Panc1 (cell line): ENCODE data around the gene NATD1. TPM values are rescaled to one million over a fixed set of nuclear protein-coding genes. Genes with fewer than 3 reads are reported as not detected.

Experiments
- ATAC-seq: fragments of 200-7000 bp; cut with Tn5 transposase; 2 replicates; pipeline ENCODE4 v1.9.1; 2020; ENCODE audit warnings: mild to moderate bottlenecking, moderate library complexity
- BruUV-seq: library from RNA; stranded (reverse); fragments of 400-500 nt; replicated peaks from 2 replicates; lab custom pipeline; 2021; lab: Mats Ljungman, UMichigan
- CTCF ChIA-PET: fragments of 300-600 bp; sonication (Branson Sonifier 250); formaldehyde crosslinking; loops from one replicate; lab custom pipeline; 2022; ENCODE audit warnings: antibody characterized with exemption; lab: Charles Lee
- POLR2A ChIA-PET: fragments of 300-600 bp; sonication (Branson Sonifier 250); formaldehyde crosslinking; loops from one replicate; lab custom pipeline; 2022; ENCODE audit warnings: antibody characterized with exemption; lab: Charles Lee
- DNase-seq: peaks from one replicate; pipeline ENCODE4 v3.0.0-alpha.2; 2010; ENCODE audit warnings: low read depth, low spot score
- H3K27ac ChIP-seq: 2 replicates; pipeline ENCODE4 v1.5.1; 2011; ENCODE audit warnings: mild to moderate bottlenecking, low read length, inconsistent platforms
- H3K27me3 ChIP-seq: fragments of 200-500 bp; sonication (Bioruptor generic); 2 replicates; pipeline ENCODE4 v1.6.0; 2014; ENCODE audit warnings: low read length, inconsistent platforms; ENCODE audit not compliant: control insufficient read depth, insufficient read depth
- H3K36me3 ChIP-seq: fragments of 200-500 bp; sonication (Bioruptor generic); 2 replicates; pipeline ENCODE4 v1.5.1; 2014; ENCODE audit warnings: inconsistent platforms, mild to moderate bottlenecking, low read length, moderate library complexity; ENCODE audit not compliant: control insufficient read depth, insufficient read depth
- H3K4me1 ChIP-seq: 2 replicates; pipeline ENCODE4 v1.5.1; 2011; ENCODE audit warnings: inconsistent platforms, mild to moderate bottlenecking, low read length, moderate library complexity; ENCODE audit not compliant: control insufficient read depth, insufficient read depth
- H3K4me3 ChIP-seq, 2 experiments: 2 replicates each; pipeline ENCODE4 v1.5.1; 2011 to 2012; ENCODE audit warnings: low read depth in 2 of 2, low read length in 2 of 2, mild to moderate bottlenecking in 2 of 2, inconsistent platforms in 1 of 2, moderate library complexity in 1 of 2
- H3K9me3 ChIP-seq: fragments of 200-500 bp; sonication (Bioruptor generic); 2 replicates; pipeline ENCODE4 v1.5.1; 2014; ENCODE audit warnings: low read depth, mild to moderate bottlenecking, inconsistent platforms, low read length, moderate library complexity; ENCODE audit not compliant: control insufficient read depth, insufficient read depth
- POLR2AphosphoS5 ChIP-seq: IDR thresholded peaks from 2 replicates; pipeline ENCODE4 v1.6.1; 2012; ENCODE audit warnings: mild to moderate bottlenecking, low read depth, low read length, moderate library complexity
- SIN3A ChIP-seq: IDR thresholded peaks from 2 replicates; pipeline ENCODE4 v1.6.1; 2012; ENCODE audit warnings: low read depth, mild to moderate bottlenecking, low read length, moderate library complexity, borderline replicate concordance; ENCODE audit not compliant: insufficient read depth
- TCF7L2 ChIP-seq: IDR thresholded peaks from 2 replicates; pipeline ENCODE4 v1.6.1; 2011; ENCODE audit warnings: mild to moderate bottlenecking, low read depth, low read length, inconsistent platforms
- in situ Hi-C: cut with HindIII; loops from 2 replicates; pipeline ENCODE4 v1.10.0; 2016; ENCODE audit warnings: low sequenced_read_pairs, low pct_unique_long_range_greater_than_20kb
- intact Hi-C: fragments of 100-400 bp; cut with micrococcal nuclease; formaldehyde crosslinking; loops from one replicate; pipeline ENCODE4 v1.10.0; 2022; ENCODE audit not compliant: unreplicated experiment
- total RNA-seq: library from RNA; stranded (reverse); gene quantifications from one replicate; pipeline ENCODE4 v1.2.1, GENCODE V29; 2021; ENCODE audit not compliant: unreplicated experiment
- TF ChIP-seq, protein P1 (sequence below): fragments of 450-650 bp; IDR thresholded peaks from 2 replicates; pipeline ENCODE4 v1.5.1; 2017; ENCODE audit warnings: mild to moderate bottlenecking
- TF ChIP-seq, protein P2 (sequence below), 2 experiments: IDR thresholded peaks; 2 replicates each; pipeline ENCODE4 v1.6.1; 2011 to 2012; ENCODE audit warnings: low read depth in 2 of 2, control low read depth in 1 of 2, low read length in 1 of 2, mild to moderate bottlenecking in 1 of 2, moderate library complexity in 1 of 2; ENCODE audit not compliant: insufficient read depth in 1 of 2

NATD1 gene
- total RNA-seq, 1 experiment from 2014 or later = 2.8 TPM

DNA sequence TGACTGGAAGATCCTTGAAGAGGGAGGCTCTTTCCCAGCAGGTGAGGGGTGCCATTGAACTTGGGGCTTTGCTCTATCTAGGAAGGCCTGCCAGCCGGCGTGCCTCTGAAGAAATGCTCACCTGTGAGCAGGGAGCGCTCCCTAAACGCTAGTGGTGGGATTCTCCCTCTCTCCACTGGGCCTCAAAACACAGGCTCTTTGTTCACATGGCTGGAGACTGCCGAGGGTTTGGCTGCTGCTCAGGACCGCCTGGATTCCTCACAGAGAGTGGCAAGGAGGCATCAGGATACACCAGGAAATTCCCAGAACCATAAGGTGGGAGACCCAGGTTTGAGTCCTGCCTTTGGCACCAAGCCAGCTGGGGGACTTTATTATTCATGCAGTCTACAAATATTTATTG is 21.7 kb downstream of the NATD1 start:
- ChIA-PET CTCF (interaction anchor here (0.5 kb wide), 1 partner anchor 208 kb away, joined by 12 read pairs; no protein-coding TSS in a partner anchor), POLR2A (no interaction called here)
- no peaks in the 10 kb centered on the region for H3K4me1 ChIP-seq
- no peak overlapping the region for H3K4me3 ChIP-seq
- H3K9me3 ChIP-seq = no peaks in the 10 kb centered on the region
- no peaks in the 10 kb centered on the region for H3K27me3 ChIP-seq
- intact Hi-C loops = no loop called here
- BruUV-seq = no TSS peak
- DNase-seq (no peak), ATAC-seq (no peak)
- no peaks in the 10 kb centered on the region for H3K36me3 ChIP-seq
- in situ Hi-C loops = no loop called here
- H3K27ac ChIP-seq = no peak overlapping the region
- TF ChIP-seq, protein P1, sequence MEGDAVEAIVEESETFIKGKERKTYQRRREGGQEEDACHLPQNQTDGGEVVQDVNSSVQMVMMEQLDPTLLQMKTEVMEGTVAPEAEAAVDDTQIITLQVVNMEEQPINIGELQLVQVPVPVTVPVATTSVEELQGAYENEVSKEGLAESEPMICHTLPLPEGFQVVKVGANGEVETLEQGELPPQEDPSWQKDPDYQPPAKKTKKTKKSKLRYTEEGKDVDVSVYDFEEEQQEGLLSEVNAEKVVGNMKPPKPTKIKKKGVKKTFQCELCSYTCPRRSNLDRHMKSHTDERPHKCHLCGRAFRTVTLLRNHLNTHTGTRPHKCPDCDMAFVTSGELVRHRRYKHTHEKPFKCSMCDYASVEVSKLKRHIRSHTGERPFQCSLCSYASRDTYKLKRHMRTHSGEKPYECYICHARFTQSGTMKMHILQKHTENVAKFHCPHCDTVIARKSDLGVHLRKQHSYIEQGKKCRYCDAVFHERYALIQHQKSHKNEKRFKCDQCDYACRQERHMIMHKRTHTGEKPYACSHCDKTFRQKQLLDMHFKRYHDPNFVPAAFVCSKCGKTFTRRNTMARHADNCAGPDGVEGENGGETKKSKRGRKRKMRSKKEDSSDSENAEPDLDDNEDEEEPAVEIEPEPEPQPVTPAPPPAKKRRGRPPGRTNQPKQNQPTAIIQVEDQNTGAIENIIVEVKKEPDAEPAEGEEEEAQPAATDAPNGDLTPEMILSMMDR = no peak
- TF ChIP-seq POLR2AphosphoS5 (no peak), TCF7L2 (no peak), SIN3A (no peak)
- TF ChIP-seq, protein P2, sequence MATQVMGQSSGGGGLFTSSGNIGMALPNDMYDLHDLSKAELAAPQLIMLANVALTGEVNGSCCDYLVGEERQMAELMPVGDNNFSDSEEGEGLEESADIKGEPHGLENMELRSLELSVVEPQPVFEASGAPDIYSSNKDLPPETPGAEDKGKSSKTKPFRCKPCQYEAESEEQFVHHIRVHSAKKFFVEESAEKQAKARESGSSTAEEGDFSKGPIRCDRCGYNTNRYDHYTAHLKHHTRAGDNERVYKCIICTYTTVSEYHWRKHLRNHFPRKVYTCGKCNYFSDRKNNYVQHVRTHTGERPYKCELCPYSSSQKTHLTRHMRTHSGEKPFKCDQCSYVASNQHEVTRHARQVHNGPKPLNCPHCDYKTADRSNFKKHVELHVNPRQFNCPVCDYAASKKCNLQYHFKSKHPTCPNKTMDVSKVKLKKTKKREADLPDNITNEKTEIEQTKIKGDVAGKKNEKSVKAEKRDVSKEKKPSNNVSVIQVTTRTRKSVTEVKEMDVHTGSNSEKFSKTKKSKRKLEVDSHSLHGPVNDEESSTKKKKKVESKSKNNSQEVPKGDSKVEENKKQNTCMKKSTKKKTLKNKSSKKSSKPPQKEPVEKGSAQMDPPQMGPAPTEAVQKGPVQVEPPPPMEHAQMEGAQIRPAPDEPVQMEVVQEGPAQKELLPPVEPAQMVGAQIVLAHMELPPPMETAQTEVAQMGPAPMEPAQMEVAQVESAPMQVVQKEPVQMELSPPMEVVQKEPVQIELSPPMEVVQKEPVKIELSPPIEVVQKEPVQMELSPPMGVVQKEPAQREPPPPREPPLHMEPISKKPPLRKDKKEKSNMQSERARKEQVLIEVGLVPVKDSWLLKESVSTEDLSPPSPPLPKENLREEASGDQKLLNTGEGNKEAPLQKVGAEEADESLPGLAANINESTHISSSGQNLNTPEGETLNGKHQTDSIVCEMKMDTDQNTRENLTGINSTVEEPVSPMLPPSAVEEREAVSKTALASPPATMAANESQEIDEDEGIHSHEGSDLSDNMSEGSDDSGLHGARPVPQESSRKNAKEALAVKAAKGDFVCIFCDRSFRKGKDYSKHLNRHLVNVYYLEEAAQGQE (IDR thresholded peaks at IDR 0.05; ENCODE audit: insufficient read depth in 1 of 2, low read depth in 2 of 2, low read length in 1 of 2) = no peak

DNA sequence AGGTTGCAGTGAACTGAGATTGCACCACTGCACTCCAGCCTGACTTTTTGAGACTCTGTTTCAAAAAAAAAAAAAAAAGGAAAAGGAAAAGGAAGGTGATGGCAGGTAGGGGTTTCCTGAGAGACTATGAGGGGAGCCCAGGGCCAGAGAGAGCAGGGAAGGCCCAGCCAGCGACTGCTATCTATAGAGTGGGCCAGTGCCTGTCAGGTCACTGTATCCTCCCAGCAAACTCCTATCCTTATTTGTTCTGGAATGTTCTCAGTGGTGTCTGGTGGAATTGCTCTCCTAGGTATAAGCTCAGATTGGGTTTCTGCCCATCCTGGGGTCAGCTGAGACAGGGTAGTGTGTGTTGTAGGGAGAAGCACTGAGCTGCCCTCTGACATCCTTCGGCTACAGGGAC is 24.4 kb downstream of the NATD1 start:
- DNase-seq (no peak), ATAC-seq (no peak)
- H3K4me1 ChIP-seq = no peaks in the 10 kb centered on the region
- H3K27me3 ChIP-seq = no peaks in the 10 kb centered on the region
- intact Hi-C loops (no loop called here), in situ Hi-C loops (no loop called here)
- TF ChIP-seq SIN3A (no peak), TCF7L2 (no peak), POLR2AphosphoS5 (no peak)
- TF ChIP-seq, protein P1 = no peak
- TF ChIP-seq, protein P2 (IDR thresholded peaks at IDR 0.05; ENCODE audit: insufficient read depth in 1 of 2, low read depth in 2 of 2, low read length in 1 of 2) = no peak
- H3K9me3 ChIP-seq = no peaks in the 10 kb centered on the region
- no peak overlapping the region for H3K4me3 ChIP-seq
- BruUV-seq = no TSS peak
- no peaks in the 10 kb centered on the region for H3K36me3 ChIP-seq
- H3K27ac ChIP-seq = no peak overlapping the region
- ChIA-PET POLR2A (no interaction called here), CTCF (interaction anchor here (0.6 to 0.7 kb wide), 2 partner anchors 11 to 15 kb away, joined by 4 to 5 read pairs; no protein-coding TSS in a partner anchor)
